ENCODE results near the gene AVPR1B. TPM values are rescaled to one million over a fixed set of nuclear protein-coding genes. Genes with fewer than 3 reads are reported as not detected.
A peak's percentile ranks its signal among the peaks of the same experiment; 100 is the strongest.

AVPR1B gene
- polyA plus RNA-seq, 2 of the 4 experiments (the other 2 are of a cell fraction), result not detected

GRCh38 chr1:206106328-206107167 lies 10.6 kb downstream of the AVPR1B start:
- POLR2A ChIA-PET, result no interaction called here
- H3K4me1 ChIP-seq, result no peaks in the 10 kb centered on the region
- H3K9me3 ChIP-seq, result no peaks in the 10 kb centered on the region
- FAIRE-seq (no peak), DNase-seq (ENCODE audit: low read depth in 1 of 2, low spot score in 1 of 2) (peak; percentile 71 to 81), ATAC-seq (peak; percentile 87 to 98)
- 27% methylated on average over 8 of the region's 8 CpGs for WGBS (ENCODE audit: missing lambda C conversion rate)
- H3K27ac ChIP-seq, result no peak overlapping the region
- CTCF ChIA-PET, result interaction anchor here (0.6 to 21.8 kb wide), 35 partner anchors 9 to 445 kb away, joined by 3 to 325 read pairs (median 4); no protein-coding TSS in a partner anchor
- H3K4me2 ChIP-seq, result no peak overlapping the region
- H3K4me3 ChIP-seq, result no peak overlapping the region
- no peak for TF ChIP-seq ZNF302 (CRISPR knock-in tag; IDR thresholded peaks at IDR 0.05)
- peak; percentile 92 for TF ChIP-seq CTCF (IDR thresholded peaks at IDR 0.05)
- no peak for TF ChIP-seq HMGXB4 (CRISPR knock-in tag; IDR thresholded peaks at IDR 0.05; ENCODE audit: borderline replicate concordance)
- TF ChIP-seq NFE2L2 (conservative IDR thresholded peaks at IDR 0.05; ENCODE audit: low read length), result no peak
- peak; percentile 91 for TF ChIP-seq SMC3 (IDR thresholded peaks at IDR 0.05)
- peak; percentile 90 to 94 for TF ChIP-seq RAD21 (conservative IDR thresholded peaks at IDR 0.05 in 1 of 2, IDR thresholded peaks at IDR 0.05 in 1 of 2)

GRCh38 chr1:206105464-206105995 lies 11.7 kb downstream of the AVPR1B start:
- H3K27ac ChIP-seq, result no peak overlapping the region
- POLR2A ChIA-PET, result no interaction called here
- no peaks in the 10 kb centered on the region for H3K4me1 ChIP-seq
- no peak overlapping the region for H3K4me3 ChIP-seq
- no peak for FAIRE-seq
- ATAC-seq, result no peak
- H3K9me3 ChIP-seq, result no peaks in the 10 kb centered on the region
- WGBS (ENCODE audit: missing lambda C conversion rate), result 45% methylated on average over 4 of the region's 4 CpGs
- H3K4me2 ChIP-seq, result no peak overlapping the region
- TF ChIP-seq JUN (IDR thresholded peaks at IDR 0.05) (no peak), REST (IDR thresholded peaks at IDR 0.05) (no peak), FOSL2 (IDR thresholded peaks at IDR 0.05) (no peak), FOSL2 (CRISPR knock-in tag; IDR thresholded peaks at IDR 0.05) (no peak), HOXB5 (CRISPR knock-in tag; IDR thresholded peaks at IDR 0.05) (no peak), TFCP2L1 (CRISPR knock-in tag; IDR thresholded peaks at IDR 0.05) (no peak), HOXB13 (CRISPR knock-in tag; IDR thresholded peaks at IDR 0.05; ENCODE audit: low read depth) (no peak), SMC3 (IDR thresholded peaks at IDR 0.05) (no peak)
- CTCF ChIA-PET, result interaction anchor here (0.5 to 21.8 kb wide), 23 partner anchors 9 to 315 kb away, joined by 3 to 325 read pairs (median 5); no protein-coding TSS in a partner anchor
- no peak for DNase-seq (ENCODE audit: low read depth in 1 of 2, low spot score in 1 of 2)
